Measurements from ENCODE around the gene RAB31.
A peak's percentile ranks its signal among the peaks of the same experiment; 100 is the strongest.

GRCh38 chr18:9827793-9828505, 119.8 kb downstream of the RAB31 start:
- TF ChIP-seq CTCF (IDR thresholded peaks at IDR 0.05) (no peak), POLR2A (IDR thresholded peaks at IDR 0.05) (peak in 1 of 2 donors; percentile 62)
